ENCODE data around the gene KEL.

KEL gene

GRCh38 chr7:142916508-142916907 is 45.7 kb downstream of the KEL start:
- no peak overlapping the region for H3K4me3 ChIP-seq (ENCODE audit: low read depth, low read length)
- TF ChIP-seq, protein P1, sequence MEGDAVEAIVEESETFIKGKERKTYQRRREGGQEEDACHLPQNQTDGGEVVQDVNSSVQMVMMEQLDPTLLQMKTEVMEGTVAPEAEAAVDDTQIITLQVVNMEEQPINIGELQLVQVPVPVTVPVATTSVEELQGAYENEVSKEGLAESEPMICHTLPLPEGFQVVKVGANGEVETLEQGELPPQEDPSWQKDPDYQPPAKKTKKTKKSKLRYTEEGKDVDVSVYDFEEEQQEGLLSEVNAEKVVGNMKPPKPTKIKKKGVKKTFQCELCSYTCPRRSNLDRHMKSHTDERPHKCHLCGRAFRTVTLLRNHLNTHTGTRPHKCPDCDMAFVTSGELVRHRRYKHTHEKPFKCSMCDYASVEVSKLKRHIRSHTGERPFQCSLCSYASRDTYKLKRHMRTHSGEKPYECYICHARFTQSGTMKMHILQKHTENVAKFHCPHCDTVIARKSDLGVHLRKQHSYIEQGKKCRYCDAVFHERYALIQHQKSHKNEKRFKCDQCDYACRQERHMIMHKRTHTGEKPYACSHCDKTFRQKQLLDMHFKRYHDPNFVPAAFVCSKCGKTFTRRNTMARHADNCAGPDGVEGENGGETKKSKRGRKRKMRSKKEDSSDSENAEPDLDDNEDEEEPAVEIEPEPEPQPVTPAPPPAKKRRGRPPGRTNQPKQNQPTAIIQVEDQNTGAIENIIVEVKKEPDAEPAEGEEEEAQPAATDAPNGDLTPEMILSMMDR (IDR thresholded peaks at IDR 0.05; ENCODE audit: low read depth, low read length) = no peak

- no peak overlapping the region for H3K4me3 ChIP-seq (ENCODE audit: low read depth, low read length)
- TF ChIP-seq, protein P1 (IDR thresholded peaks at IDR 0.05; ENCODE audit: low read depth, low read length) = no peak
Observed at GRCh38 chr7:142915315-142915714, 46.8 kb downstream of the KEL start.

DNA sequence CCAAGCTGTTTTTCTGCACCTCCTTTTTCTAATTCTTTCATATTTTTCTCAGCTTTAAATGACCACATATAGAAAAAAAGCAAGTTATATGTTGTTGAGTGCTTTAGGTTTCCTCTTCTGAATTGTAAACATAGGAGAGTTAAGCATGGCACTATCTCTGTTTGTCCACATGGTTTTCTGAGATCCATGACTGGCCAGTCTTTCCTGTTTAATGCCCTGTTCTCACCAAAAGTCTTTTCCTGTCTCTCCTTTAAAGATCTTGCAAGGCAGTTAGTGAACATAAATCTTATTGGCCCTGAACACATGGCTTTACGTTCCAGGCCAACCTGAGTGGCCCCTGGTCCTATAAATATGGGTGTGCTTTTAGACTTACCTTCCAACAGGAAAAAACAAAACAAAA is 48.0 kb downstream of the KEL start:
- TF ChIP-seq, protein P1 (IDR thresholded peaks at IDR 0.05; ENCODE audit: low read depth, low read length) = no peak

GRCh38 chr7:142913566-142913965 is 48.6 kb downstream of the KEL start:
- no peak overlapping the region for H3K4me3 ChIP-seq (ENCODE audit: low read depth, low read length)
- TF ChIP-seq, protein P1 (IDR thresholded peaks at IDR 0.05; ENCODE audit: low read depth, low read length) = no peak

More for the DNA sequence above, 48.0 kb downstream of the KEL start:
- no peak overlapping the region for H3K4me3 ChIP-seq (ENCODE audit: low read depth, low read length)

DNA sequence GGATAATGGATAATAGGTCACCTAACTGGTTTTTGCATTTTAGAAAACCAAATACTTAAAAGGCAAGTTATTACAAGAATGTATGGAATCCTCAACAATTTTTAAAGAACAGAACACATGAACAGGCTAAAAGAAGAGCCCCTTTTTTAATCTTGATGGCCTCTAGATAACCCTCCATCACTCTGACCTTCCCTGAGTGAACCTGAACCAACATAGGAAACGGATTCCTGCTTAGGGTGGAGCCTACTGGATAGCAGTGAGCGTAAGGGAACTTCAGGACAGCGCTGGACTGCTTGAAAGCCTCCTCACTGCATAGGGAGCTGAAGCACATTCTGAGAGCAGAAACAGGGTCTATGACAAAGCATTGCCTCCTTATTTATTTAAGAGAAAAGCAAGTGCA is 49.1 kb downstream of the KEL start:
- H3K4me3 ChIP-seq (ENCODE audit: low read depth, low read length) = no peak overlapping the region
- TF ChIP-seq, protein P1 (IDR thresholded peaks at IDR 0.05; ENCODE audit: low read depth, low read length) = no peak

GRCh38 chr7:142910481-142910880 is 51.7 kb downstream of the KEL start:
- TF ChIP-seq, protein P1 (IDR thresholded peaks at IDR 0.05; ENCODE audit: low read depth, low read length) = no peak
- no peak overlapping the region for H3K4me3 ChIP-seq (ENCODE audit: low read depth, low read length)

- TF ChIP-seq, protein P1 (IDR thresholded peaks at IDR 0.05; ENCODE audit: low read depth, low read length) = no peak
- no peak overlapping the region for H3K4me3 ChIP-seq (ENCODE audit: low read depth, low read length)
Observed at GRCh38 chr7:142910031-142910433, 52.1 kb downstream of the KEL start.
